ENCODE data around the gene EXOSC6.
"Not testable (repeated sequence)": the region's sequence is repeated elsewhere in the genome, so short reads cannot be mapped to it uniquely, and the experiment has no call there.

The EXOSC6 gene

GRCh38 chr16:70200063-70200462 is 51.7 kb downstream of the EXOSC6 start:
- not testable (repeated sequence) for H2BK120ac ChIP-seq (ENCODE audit: low read depth, low read length)

DNA sequence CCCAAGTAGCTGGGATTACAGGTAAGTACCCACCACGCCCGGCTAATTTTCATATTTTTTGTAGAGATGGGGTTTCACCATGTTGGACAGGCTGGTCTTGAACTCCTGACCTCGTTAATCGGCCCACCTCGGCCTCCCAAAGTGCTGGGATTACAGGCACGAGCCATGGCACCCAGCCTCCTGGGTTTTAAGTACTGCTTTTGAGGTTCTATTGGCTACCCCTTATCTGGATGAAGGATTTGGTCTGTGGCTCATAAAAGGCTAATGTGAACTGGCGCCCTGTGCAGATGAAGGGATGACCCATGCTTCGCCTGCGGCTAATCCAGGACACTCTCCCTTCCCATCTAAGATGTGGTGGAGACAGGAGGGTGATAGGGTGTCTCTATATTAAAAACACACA is 52.6 kb downstream of the EXOSC6 start:
- not testable (repeated sequence) for H4K91ac ChIP-seq (ENCODE audit: low read depth, low read length, poor library complexity); H3K9ac ChIP-seq (ENCODE audit: low read depth, low read length, poor library complexity); H2AFZ ChIP-seq (ENCODE audit: low read length); DNase-seq (ENCODE audit: low spot score); H2BK12ac ChIP-seq (ENCODE audit: low read length); H2AK5ac ChIP-seq (ENCODE audit: low read depth, low read length); H4K8ac ChIP-seq (ENCODE audit: low read depth, low read length); H3K36me3 ChIP-seq (replicated peaks in 1 of 2; ENCODE audit: control insufficient read depth in 2 of 2, insufficient read depth in 2 of 2, low read length in 2 of 2); H3K4ac ChIP-seq (ENCODE audit: low read length); H3K4me1 ChIP-seq (ENCODE audit: control insufficient read depth in 2 of 2, insufficient read depth in 1 of 2, low read depth in 1 of 2, low read length in 2 of 2); H3K4me3 ChIP-seq (ENCODE audit: low read length in 2 of 2); H3K14ac ChIP-seq (ENCODE audit: low read length); H3K4me2 ChIP-seq (ENCODE audit: insufficient read depth, low read length, poor library complexity, severe bottlenecking); H2BK5ac ChIP-seq (ENCODE audit: low read length); H3K79me1 ChIP-seq (ENCODE audit: low read depth, low read length); H3K27ac ChIP-seq (replicated peaks; ENCODE audit: low read length); H3K18ac ChIP-seq (ENCODE audit: low read length); H3K9me3 ChIP-seq (replicated peaks in 1 of 2; ENCODE audit: control insufficient read depth in 2 of 2, insufficient read depth in 1 of 2, low read depth in 1 of 2, low read length in 2 of 2); H2BK120ac ChIP-seq (ENCODE audit: low read depth, low read length); H3K23ac ChIP-seq (ENCODE audit: low read depth, low read length, poor library complexity); H3K27me3 ChIP-seq (ENCODE audit: control insufficient read depth in 3 of 3, insufficient read depth in 3 of 3, low read depth in 1 of 3, low read length in 3 of 3); H2BK15ac ChIP-seq (ENCODE audit: low read length)
- no CpG with 5 or more reads among the region's 9 CpGs for WGBS, 2 donors (ENCODE audit: extremely low coverage in 2 of 2, insufficient read length in 2 of 2, insufficient replicate concordance in 1 of 2)

More at GRCh38 chr16:70200063-70200462, 51.7 kb downstream of the EXOSC6 start:
- not testable (repeated sequence) for H3K4me1 ChIP-seq (ENCODE audit: control insufficient read depth in 2 of 2, insufficient read depth in 1 of 2, low read depth in 1 of 2, low read length in 2 of 2); DNase-seq (ENCODE audit: low spot score); H2BK12ac ChIP-seq (ENCODE audit: low read length); H3K36me3 ChIP-seq (replicated peaks in 1 of 2; ENCODE audit: control insufficient read depth in 2 of 2, insufficient read depth in 2 of 2, low read length in 2 of 2); H3K23ac ChIP-seq (ENCODE audit: low read depth, low read length, poor library complexity); H3K9ac ChIP-seq (ENCODE audit: low read depth, low read length, poor library complexity); H4K91ac ChIP-seq (ENCODE audit: low read depth, low read length, poor library complexity); H3K4ac ChIP-seq (ENCODE audit: low read length); H3K4me3 ChIP-seq (ENCODE audit: low read length in 2 of 2); H2AK5ac ChIP-seq (ENCODE audit: low read depth, low read length); H3K4me2 ChIP-seq (ENCODE audit: insufficient read depth, low read length, poor library complexity, severe bottlenecking); H3K14ac ChIP-seq (ENCODE audit: low read length); H2BK5ac ChIP-seq (ENCODE audit: low read length); H4K8ac ChIP-seq (ENCODE audit: low read depth, low read length); H2BK15ac ChIP-seq (ENCODE audit: low read length); H3K9me3 ChIP-seq (replicated peaks in 1 of 2; ENCODE audit: control insufficient read depth in 2 of 2, insufficient read depth in 1 of 2, low read depth in 1 of 2, low read length in 2 of 2); H2AFZ ChIP-seq (ENCODE audit: low read length); H3K27me3 ChIP-seq (ENCODE audit: control insufficient read depth in 3 of 3, insufficient read depth in 3 of 3, low read depth in 1 of 3, low read length in 3 of 3); H3K27ac ChIP-seq (replicated peaks; ENCODE audit: low read length); H3K18ac ChIP-seq (ENCODE audit: low read length); H3K79me1 ChIP-seq (ENCODE audit: low read depth, low read length)
- no CpG with 5 or more reads among the region's 8 CpGs for WGBS, 2 donors (ENCODE audit: extremely low coverage in 2 of 2, insufficient read length in 2 of 2, insufficient replicate concordance in 1 of 2)

- DNase-seq (ENCODE audit: low spot score); H3K9ac ChIP-seq (ENCODE audit: low read depth, low read length, poor library complexity): not testable (repeated sequence)
- no CpG with 5 or more reads among the region's 3 CpGs for WGBS, 2 donors (ENCODE audit: extremely low coverage in 2 of 2, insufficient read length in 2 of 2, insufficient replicate concordance in 1 of 2)
Measured at GRCh38 chr16:70198666-70199065, 53.1 kb downstream of the EXOSC6 start.

GRCh38 chr16:70198230-70198629 is 53.5 kb downstream of the EXOSC6 start:
- H2BK120ac ChIP-seq (ENCODE audit: low read depth, low read length); H4K8ac ChIP-seq (ENCODE audit: low read depth, low read length); H4K91ac ChIP-seq (ENCODE audit: low read depth, low read length, poor library complexity); H3K79me1 ChIP-seq (ENCODE audit: low read depth, low read length); DNase-seq (ENCODE audit: low spot score); H3K4ac ChIP-seq (ENCODE audit: low read length); H3K36me3 ChIP-seq (replicated peaks in 1 of 2; ENCODE audit: control insufficient read depth in 2 of 2, insufficient read depth in 2 of 2, low read length in 2 of 2); H3K9me3 ChIP-seq (replicated peaks in 1 of 2; ENCODE audit: control insufficient read depth in 2 of 2, insufficient read depth in 1 of 2, low read depth in 1 of 2, low read length in 2 of 2); H3K27me3 ChIP-seq (ENCODE audit: control insufficient read depth in 3 of 3, insufficient read depth in 3 of 3, low read depth in 1 of 3, low read length in 3 of 3); H2BK12ac ChIP-seq (ENCODE audit: low read length); H3K14ac ChIP-seq (ENCODE audit: low read length); H3K27ac ChIP-seq (replicated peaks; ENCODE audit: low read length); H3K18ac ChIP-seq (ENCODE audit: low read length); H2AK5ac ChIP-seq (ENCODE audit: low read depth, low read length); H3K4me1 ChIP-seq (ENCODE audit: control insufficient read depth in 2 of 2, insufficient read depth in 1 of 2, low read depth in 1 of 2, low read length in 2 of 2); H2BK15ac ChIP-seq (ENCODE audit: low read length); H3K23ac ChIP-seq (ENCODE audit: low read depth, low read length, poor library complexity); H3K4me2 ChIP-seq (ENCODE audit: insufficient read depth, low read length, poor library complexity, severe bottlenecking); H3K4me3 ChIP-seq (ENCODE audit: low read length in 2 of 2); H2BK5ac ChIP-seq (ENCODE audit: low read length): not testable (repeated sequence)
- no CpG with 5 or more reads among the region's 9 CpGs for WGBS, 2 donors (ENCODE audit: extremely low coverage in 2 of 2, insufficient read length in 2 of 2, insufficient replicate concordance in 1 of 2)
- peak overlapping the region; percentile 45 for H2AFZ ChIP-seq (ENCODE audit: low read length)
- H3K9ac ChIP-seq (ENCODE audit: low read depth, low read length, poor library complexity), result peak overlapping the region; percentile 21

More at GRCh38 chr16:70198666-70199065, 53.1 kb downstream of the EXOSC6 start:
- not testable (repeated sequence) for H3K23ac ChIP-seq (ENCODE audit: low read depth, low read length, poor library complexity); H4K91ac ChIP-seq (ENCODE audit: low read depth, low read length, poor library complexity); H3K27ac ChIP-seq (replicated peaks; ENCODE audit: low read length); H2BK12ac ChIP-seq (ENCODE audit: low read length); H3K4ac ChIP-seq (ENCODE audit: low read length); H3K4me2 ChIP-seq (ENCODE audit: insufficient read depth, low read length, poor library complexity, severe bottlenecking); H2AK5ac ChIP-seq (ENCODE audit: low read depth, low read length); H3K27me3 ChIP-seq (ENCODE audit: control insufficient read depth in 3 of 3, insufficient read depth in 3 of 3, low read depth in 1 of 3, low read length in 3 of 3); H2BK15ac ChIP-seq (ENCODE audit: low read length); H3K79me1 ChIP-seq (ENCODE audit: low read depth, low read length); H3K4me3 ChIP-seq (ENCODE audit: low read length in 2 of 2); H3K4me1 ChIP-seq (ENCODE audit: control insufficient read depth in 2 of 2, insufficient read depth in 1 of 2, low read depth in 1 of 2, low read length in 2 of 2); H3K36me3 ChIP-seq (replicated peaks in 1 of 2; ENCODE audit: control insufficient read depth in 2 of 2, insufficient read depth in 2 of 2, low read length in 2 of 2); H4K8ac ChIP-seq (ENCODE audit: low read depth, low read length); H3K14ac ChIP-seq (ENCODE audit: low read length); H3K9me3 ChIP-seq (replicated peaks in 1 of 2; ENCODE audit: control insufficient read depth in 2 of 2, insufficient read depth in 1 of 2, low read depth in 1 of 2, low read length in 2 of 2); H3K18ac ChIP-seq (ENCODE audit: low read length); H2BK120ac ChIP-seq (ENCODE audit: low read depth, low read length); H2BK5ac ChIP-seq (ENCODE audit: low read length)
- H2AFZ ChIP-seq (ENCODE audit: low read length), result peak overlapping the region; percentile 45

Data from neuronal stem cell (in vitro differentiated cells).